CD14-positive monocyte (primary cell): ENCODE measurements around the gene MSI1. TPM values are rescaled to one million over a fixed set of nuclear protein-coding genes. Genes with fewer than 3 reads are reported as not detected.

Source experiments
- DNase-seq, 3 donors: peaks; one replicate each; pipeline ENCODE4 v3.0.0-alpha.2; 2011 to 2022
- H2AFZ ChIP-seq: 2 replicates; pipeline ENCODE4 v1.6.0; 2012; ENCODE audit warnings: mild to moderate bottlenecking, low read depth, low read length, inconsistent platforms; ENCODE audit not compliant: insufficient read depth, poor library complexity, severe bottlenecking
- H3K27ac ChIP-seq, 2 donors: 1 replicate in 1 of 2; 2 replicates in 1 of 2; pipeline ENCODE4 v1.5.1; 2012 to 2013; ENCODE audit warnings: low read length in 2 of 2, control low read depth in 1 of 2, inconsistent platforms in 1 of 2, low read depth in 1 of 2, mild to moderate bottlenecking in 1 of 2
- H3K27me3 ChIP-seq, 2 donors: one replicate each; pipeline versions ENCODE4 v1.6.0 to v1.6.1; 2011 to 2013; ENCODE audit warnings: low read length in 2 of 2; ENCODE audit not compliant: control insufficient read depth in 2 of 2, insufficient read depth in 2 of 2
- H3K36me3 ChIP-seq, 2 donors: replicated peaks in 1 of 2; 1 replicate in 1 of 2; 2 replicates in 1 of 2; pipeline versions ENCODE4 v1.5.1 to v1.6.1; 2012 to 2013; ENCODE audit warnings: low read length in 2 of 2, control low read depth in 1 of 2, inconsistent platforms in 1 of 2, mild to moderate bottlenecking in 1 of 2; ENCODE audit not compliant: insufficient read depth in 2 of 2, control insufficient read depth in 1 of 2
- H3K4me1 ChIP-seq, 2 donors: 1 replicate in 1 of 2; 2 replicates in 1 of 2; pipeline versions ENCODE4 v1.5.1 to v1.6.1; 2012 to 2013; ENCODE audit warnings: low read length in 2 of 2, control low read depth in 1 of 2, inconsistent platforms in 1 of 2, mild to moderate bottlenecking in 1 of 2, moderate library complexity in 1 of 2; ENCODE audit not compliant: insufficient read depth in 2 of 2, control insufficient read depth in 1 of 2
- H3K4me2 ChIP-seq: replicated peaks from 2 replicates; pipeline ENCODE3; 2012; ENCODE audit warnings: low read length, moderate library complexity, mild to moderate bottlenecking; ENCODE audit not compliant: poor library complexity, severe bottlenecking; ENCODE audit errors: extremely low read depth
- H3K4me3 ChIP-seq, 3 experiments: fragments of 200-600 bp in 1 of 3; sonication (generic) in 1 of 3; replicated peaks in 1 of 3; 1 replicate in 2 of 3; 2 replicates in 1 of 3; pipeline ENCODE4 v1.5.1; 2011 to 2013; ENCODE audit warnings: low read length in 3 of 3, mild to moderate bottlenecking in 3 of 3, control low read depth in 2 of 3, low read depth in 2 of 3, inconsistent platforms in 1 of 3, moderate library complexity in 1 of 3
- H3K79me2 ChIP-seq: 2 replicates; pipeline ENCODE4 v1.6.0; 2012; ENCODE audit warnings: mild to moderate bottlenecking, control low read depth, inconsistent platforms, low read length, moderate library complexity; ENCODE audit not compliant: insufficient read depth
- H3K9ac ChIP-seq: 2 replicates; pipeline ENCODE4 v1.6.0; 2017; ENCODE audit warnings: low read length, mild to moderate bottlenecking; ENCODE audit not compliant: insufficient read depth, poor library complexity, severe bottlenecking
- H3K9me3 ChIP-seq, 2 donors: replicated peaks in 1 of 2; 1 replicate in 1 of 2; 2 replicates in 1 of 2; pipeline versions ENCODE4 v1.5.1 to v1.6.1; 2012 to 2013; ENCODE audit warnings: low read length in 2 of 2, control low read depth in 1 of 2; ENCODE audit not compliant: control insufficient read depth in 1 of 2, insufficient read depth in 1 of 2
- H4K20me1 ChIP-seq: 2 replicates; pipeline ENCODE4 v1.6.0; 2012; ENCODE audit warnings: mild to moderate bottlenecking, low read length, control low read depth, moderate library complexity; ENCODE audit not compliant: insufficient read depth
- H3K27ac Mint-ChIP-seq, 7 donors: one replicate each; pipeline ENCODE4 v1.8.0; 2020; ENCODE audit warnings: mild to moderate bottlenecking in 7 of 7, mixed read lengths in 7 of 7, moderate library complexity in 6 of 7, inconsistent platforms in 2 of 7
- H3K27me3 Mint-ChIP-seq, 3 donors: one replicate each; pipeline ENCODE4 v1.8.0; 2021 to 2022; ENCODE audit warnings: low read depth in 3 of 3, mild to moderate bottlenecking in 3 of 3, mixed read lengths in 3 of 3, moderate library complexity in 3 of 3, inconsistent platforms in 1 of 3
- H3K36me3 Mint-ChIP-seq, 2 donors: one replicate each; pipeline ENCODE4 v1.8.0; 2020; ENCODE audit warnings: mixed read lengths in 2 of 2, inconsistent platforms in 1 of 2, mild to moderate bottlenecking in 1 of 2
- H3K4me1 Mint-ChIP-seq: one replicate; pipeline ENCODE4 v1.8.0; 2020; ENCODE audit warnings: mild to moderate bottlenecking, mixed read lengths
- H3K4me3 Mint-ChIP-seq, 2 donors: one replicate each; pipeline ENCODE4 v1.8.0; 2020; ENCODE audit warnings: mild to moderate bottlenecking in 2 of 2, mixed read lengths in 2 of 2, moderate library complexity in 1 of 2
- H3K9me3 Mint-ChIP-seq, 7 donors: one replicate each; pipeline ENCODE4 v1.8.0; 2020 to 2022; ENCODE audit warnings: mixed read lengths in 7 of 7, mild to moderate bottlenecking in 6 of 7, moderate library complexity in 6 of 7, inconsistent platforms in 2 of 7
- WGBS: methylation state at CpG from one replicate; pipeline ENCODE4 v1.1.5; 2013; ENCODE audit warnings: missing lambda C conversion rate; ENCODE audit not compliant: insufficient coverage; 5-methylcytosine and 5-hydroxymethylcytosine counted together
- intact Hi-C, 2 donors: fragments of 100-400 bp; cut with micrococcal nuclease; formaldehyde crosslinking; loops; one replicate each; pipeline versions ENCODE4 v1.15.0 to v1.15.1; 2023
- polyA plus RNA-seq, 3 donors: library from polyadenylated mRNA; depleted of rRNA in 1 of 3; unstranded in 2 of 3; stranded (reverse) in 1 of 3; fragments of 300-500 nt in 2 of 3; fragments of >200 nt in 1 of 3; fragmentation: Illumina TruSeq in 2 of 3; gene quantifications; 1 replicate in 2 of 3; 2 replicates in 1 of 3; pipeline ENCODE4 v1.2.3, GENCODE V29; 2012 to 2021
- TF ChIP-seq, protein P1 (sequence below): fragments of 200-600 bp; IDR thresholded peaks from one replicate; pipeline ENCODE4 v1.8.0; 2022; ENCODE audit warnings: antibody characterized with exemption, mild to moderate bottlenecking

The MSI1 gene
- polyA plus RNA-seq, 3 donors = not detected

- H3K4me3 ChIP-seq = no peak overlapping the region
- no peaks in the 10 kb centered on the region for H3K36me3 Mint-ChIP-seq
- TF ChIP-seq, protein P1, sequence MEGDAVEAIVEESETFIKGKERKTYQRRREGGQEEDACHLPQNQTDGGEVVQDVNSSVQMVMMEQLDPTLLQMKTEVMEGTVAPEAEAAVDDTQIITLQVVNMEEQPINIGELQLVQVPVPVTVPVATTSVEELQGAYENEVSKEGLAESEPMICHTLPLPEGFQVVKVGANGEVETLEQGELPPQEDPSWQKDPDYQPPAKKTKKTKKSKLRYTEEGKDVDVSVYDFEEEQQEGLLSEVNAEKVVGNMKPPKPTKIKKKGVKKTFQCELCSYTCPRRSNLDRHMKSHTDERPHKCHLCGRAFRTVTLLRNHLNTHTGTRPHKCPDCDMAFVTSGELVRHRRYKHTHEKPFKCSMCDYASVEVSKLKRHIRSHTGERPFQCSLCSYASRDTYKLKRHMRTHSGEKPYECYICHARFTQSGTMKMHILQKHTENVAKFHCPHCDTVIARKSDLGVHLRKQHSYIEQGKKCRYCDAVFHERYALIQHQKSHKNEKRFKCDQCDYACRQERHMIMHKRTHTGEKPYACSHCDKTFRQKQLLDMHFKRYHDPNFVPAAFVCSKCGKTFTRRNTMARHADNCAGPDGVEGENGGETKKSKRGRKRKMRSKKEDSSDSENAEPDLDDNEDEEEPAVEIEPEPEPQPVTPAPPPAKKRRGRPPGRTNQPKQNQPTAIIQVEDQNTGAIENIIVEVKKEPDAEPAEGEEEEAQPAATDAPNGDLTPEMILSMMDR = no peak
- H3K4me3 Mint-ChIP-seq = no peak overlapping the region
- peaks cover 45 to 68% (median 66%) of the 10 kb centered on the region in 3 donors for H3K27me3 Mint-ChIP-seq
- peaks cover 0 to 2% (median 0%) of the 10 kb centered on the region in 7 donors for H3K9me3 Mint-ChIP-seq
- H3K27ac ChIP-seq = no peak overlapping the region
- DNase-seq = no peak
- H3K36me3 ChIP-seq = no peaks in the 10 kb centered on the region
- H3K4me1 ChIP-seq = no peaks in the 10 kb centered on the region
- no peak overlapping the region for H2AFZ ChIP-seq
- peaks cover 18 to 25% of the 10 kb centered on the region in 2 donors for H3K27me3 ChIP-seq
- H3K4me1 Mint-ChIP-seq = peaks cover 6% of the 10 kb centered on the region
- no peak overlapping the region for H3K9ac ChIP-seq
- 69% methylated on average over 2 of the region's 5 CpGs for WGBS
- no peaks in the 10 kb centered on the region for H4K20me1 ChIP-seq
- H3K27ac Mint-ChIP-seq = no peak overlapping the region
- intact Hi-C loops = no loop called here
- no peaks in the 10 kb centered on the region for H3K79me2 ChIP-seq
- H3K9me3 ChIP-seq = peaks cover 0 to 6% of the 10 kb centered on the region in 2 donors
- no peak overlapping the region for H3K4me2 ChIP-seq
Observed at GRCh38 chr12:120376416-120376815, 7.5 kb upstream of the MSI1 start.

GRCh38 chr12:120376009-120376408 lies 7.0 kb upstream of the MSI1 start:
- H3K9me3 Mint-ChIP-seq = peaks cover 0 to 4% (median 0%) of the 10 kb centered on the region in 7 donors
- no peaks in the 10 kb centered on the region for H3K36me3 Mint-ChIP-seq
- Histone ChIP-seq H3K79me2 (no peaks in the 10 kb centered on the region), H2AFZ (no peak overlapping the region), H3K27me3 (peaks cover 22 to 29% of the 10 kb centered on the region in 2 donors), H3K36me3 (no peaks in the 10 kb centered on the region), H3K4me3 (no peak overlapping the region), H3K4me2 (no peak overlapping the region), H3K9ac (no peak overlapping the region), H3K4me1 (no peaks in the 10 kb centered on the region), H4K20me1 (no peaks in the 10 kb centered on the region), H3K9me3 (peaks cover 0 to 10% of the 10 kb centered on the region in 2 donors), H3K27ac (no peak overlapping the region)
- H3K4me1 Mint-ChIP-seq = peaks cover 6% of the 10 kb centered on the region
- WGBS = no CpG with 5 or more reads among the region's 2 CpGs
- H3K4me3 Mint-ChIP-seq = no peak overlapping the region
- DNase-seq = no peak
- H3K27me3 Mint-ChIP-seq = peaks cover 48 to 69% (median 67%) of the 10 kb centered on the region in 3 donors
- no peak overlapping the region for H3K27ac Mint-ChIP-seq
- TF ChIP-seq, protein P1 = no peak
- intact Hi-C loops = no loop called here
